Keratinocyte (primary cell): ENCODE measurements around the gene SERPINA5.

Experiments
- CTCF ChIP-seq, 3 experiments: IDR thresholded peaks in 1 of 3; conservative IDR thresholded peaks in 1 of 3; optimal IDR thresholded peaks in 1 of 3; 2 replicates in 2 of 3; 3 replicates in 1 of 3; pipeline versions ENCODE3 to v1.5.1; 2011; ENCODE audit warnings: low read length in 3 of 3, mild to moderate bottlenecking in 3 of 3, moderate library complexity in 2 of 3, control low read depth in 1 of 3, inconsistent platforms in 1 of 3; ENCODE audit not compliant: insufficient read depth in 2 of 3; ENCODE audit errors: extremely low read depth in 1 of 3
- EZH2 ChIP-seq: IDR thresholded peaks from one replicate; pipeline ENCODE4 v1.6.1; 2012; ENCODE audit warnings: inconsistent platforms, mild to moderate bottlenecking, low read length, moderate library complexity

GRCh38 chr14:94598816-94599655, 17.8 kb downstream of the SERPINA5 start:
- peak; percentile 12 to 25 (median 17) for TF ChIP-seq CTCF (optimal IDR thresholded peaks at IDR 0.05 in 1 of 3, IDR thresholded peaks at IDR 0.05 in 1 of 3, conservative IDR thresholded peaks at IDR 0.05 in 1 of 3; ENCODE audit: extremely low read depth in 1 of 3, insufficient read depth in 2 of 3, low read length in 3 of 3)
- no peak for TF ChIP-seq EZH2
